IPS-NIHi7 (cell line): ENCODE results near the gene DAP.
"Not testable (repeated sequence)": the region's sequence is repeated elsewhere in the genome, so short reads cannot be mapped to it uniquely, and the experiment has no call there.

Experiments used
- DNase-seq: peaks from one replicate; pipeline ENCODE4 v3.0.0; 2012; ENCODE audit warnings: mixed read lengths; ENCODE audit errors: extremely low spot score

DAP gene

DNA sequence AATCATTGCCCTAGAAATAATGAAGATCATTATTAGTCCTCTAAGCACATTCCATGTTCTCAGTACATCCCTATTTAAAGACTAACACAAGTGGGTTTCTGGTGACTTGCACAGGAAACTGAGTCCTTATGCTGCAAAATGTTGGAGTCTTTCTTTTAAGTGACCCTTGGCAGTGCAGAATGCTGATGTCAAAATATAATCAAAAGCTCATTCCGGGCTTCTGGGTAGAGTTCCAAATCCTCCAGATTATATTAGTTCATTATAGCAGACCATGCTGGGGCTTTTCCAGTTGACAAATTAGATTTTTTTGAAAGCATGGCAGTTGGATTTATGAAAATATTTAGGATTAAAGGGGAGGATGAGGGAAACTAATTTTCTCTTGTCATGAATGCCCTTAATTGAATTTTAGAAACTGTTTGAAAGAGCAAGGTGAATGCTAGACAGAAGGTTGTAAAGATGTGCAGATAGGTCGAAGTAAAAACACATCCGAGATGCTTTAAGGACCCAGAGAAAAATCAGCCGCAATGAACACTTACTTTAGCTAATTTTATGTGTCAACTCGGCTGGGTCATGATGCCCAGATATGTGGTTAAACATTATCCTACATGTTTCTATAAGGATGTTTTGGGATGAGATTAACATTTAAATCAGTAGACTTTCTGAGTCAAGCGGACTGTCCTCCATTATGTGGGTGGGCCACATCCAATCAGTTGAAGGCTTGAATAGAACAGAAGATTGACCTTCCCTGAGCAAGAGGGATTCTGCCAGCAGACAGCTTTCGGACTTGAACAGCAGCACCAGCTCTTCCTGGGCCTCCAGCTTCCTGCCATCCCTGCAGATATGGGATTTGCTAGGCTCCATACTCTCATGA is 88.7 kb downstream of the DAP start:
- DNase-seq = no peak

DNA sequence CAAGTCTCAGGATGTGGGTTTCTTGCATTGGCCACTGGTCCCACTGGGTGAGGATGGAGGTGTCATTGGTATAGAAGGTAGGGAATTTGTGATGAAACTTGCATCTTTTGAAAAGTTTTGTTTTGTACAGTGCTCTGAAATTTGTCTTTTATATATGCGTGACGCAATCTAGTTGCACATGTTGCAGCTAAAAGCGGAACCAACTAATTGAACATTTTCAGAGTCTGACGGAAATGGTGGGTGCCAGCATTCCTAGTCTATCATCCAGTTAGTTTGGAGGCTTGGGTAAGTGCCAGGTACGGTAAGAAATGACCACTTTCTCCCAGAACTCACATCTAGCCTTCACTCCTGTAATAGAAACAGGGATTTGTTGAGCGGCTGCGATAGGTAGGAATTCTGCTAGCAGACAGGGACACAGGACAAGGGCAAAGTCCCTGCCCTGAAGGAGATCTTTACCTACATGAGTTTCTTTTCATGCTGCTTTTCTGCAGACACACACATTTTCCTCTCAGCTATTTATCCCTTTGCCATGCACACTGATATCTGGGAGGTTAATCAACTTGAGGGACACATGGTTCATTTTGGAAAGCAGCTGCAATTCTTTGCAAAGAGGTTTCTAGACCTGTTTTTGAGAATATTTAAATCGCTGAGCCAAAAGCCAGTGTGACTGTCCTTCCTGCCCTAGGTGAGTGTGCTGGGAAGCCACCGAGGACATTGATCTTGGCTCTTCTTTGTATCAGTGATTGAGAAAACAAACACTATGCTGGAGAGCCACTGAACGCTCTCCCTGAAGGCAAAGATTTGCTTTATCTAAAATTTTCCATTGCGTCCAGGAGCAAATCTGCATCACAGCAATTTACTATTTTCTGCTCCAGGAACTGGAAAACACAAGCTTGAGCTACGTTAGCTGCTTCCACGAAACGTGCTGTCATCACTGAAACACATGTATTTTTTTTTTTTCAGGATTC is 89.7 kb downstream of the DAP start:
- no peak for DNase-seq

- DNase-seq = no peak
Measured at GRCh38 chr5:10669983-10670382, 91.1 kb downstream of the DAP start.

- DNase-seq = no peak
Measured at GRCh38 chr5:10668697-10669096, 92.3 kb downstream of the DAP start.

GRCh38 chr5:10667431-10668057 is 93.5 kb downstream of the DAP start:
- no peak for DNase-seq

DNA sequence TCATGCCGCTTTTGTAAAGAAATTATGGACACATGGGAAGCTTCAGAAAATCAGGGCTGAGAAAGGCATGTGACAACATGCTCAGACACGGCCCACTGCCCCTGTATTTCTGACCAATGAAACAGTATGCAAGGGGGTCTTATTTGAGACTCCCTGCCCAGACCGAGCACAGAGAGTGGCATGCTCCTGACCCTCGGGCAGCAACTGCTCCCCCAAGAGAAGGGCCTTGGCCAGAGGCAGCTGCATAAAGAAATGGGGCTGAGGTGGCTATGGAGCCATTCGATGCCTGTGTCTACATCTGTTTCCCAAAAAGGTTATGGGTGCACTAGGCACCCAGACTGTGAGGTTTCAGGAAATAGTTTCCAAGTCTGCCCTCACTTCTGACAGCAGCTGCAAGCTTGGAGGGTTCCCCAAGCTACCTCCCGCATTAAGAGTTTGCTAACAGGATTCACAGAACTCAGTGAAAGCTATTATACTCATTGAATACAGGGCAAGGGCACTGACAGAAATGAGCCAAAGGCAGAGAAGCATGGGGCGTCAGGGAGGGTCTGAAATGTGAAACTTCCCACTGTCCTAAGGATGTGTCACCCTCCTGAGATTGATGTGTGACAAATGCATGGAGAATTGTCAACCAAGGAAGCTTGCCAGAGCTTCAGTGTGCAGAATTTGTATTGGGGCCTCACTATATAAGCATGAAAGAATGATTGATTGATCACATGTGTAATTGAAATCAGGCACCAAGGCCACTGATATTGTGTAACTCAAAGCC is 94.3 kb downstream of the DAP start:
- DNase-seq = no peak

GRCh38 chr5:10665799-10666198 is 95.2 kb downstream of the DAP start:
- DNase-seq = no peak

- DNase-seq = not testable (repeated sequence)
Measured at GRCh38 chr5:10664180-10664769, 96.8 kb downstream of the DAP start.

DNA sequence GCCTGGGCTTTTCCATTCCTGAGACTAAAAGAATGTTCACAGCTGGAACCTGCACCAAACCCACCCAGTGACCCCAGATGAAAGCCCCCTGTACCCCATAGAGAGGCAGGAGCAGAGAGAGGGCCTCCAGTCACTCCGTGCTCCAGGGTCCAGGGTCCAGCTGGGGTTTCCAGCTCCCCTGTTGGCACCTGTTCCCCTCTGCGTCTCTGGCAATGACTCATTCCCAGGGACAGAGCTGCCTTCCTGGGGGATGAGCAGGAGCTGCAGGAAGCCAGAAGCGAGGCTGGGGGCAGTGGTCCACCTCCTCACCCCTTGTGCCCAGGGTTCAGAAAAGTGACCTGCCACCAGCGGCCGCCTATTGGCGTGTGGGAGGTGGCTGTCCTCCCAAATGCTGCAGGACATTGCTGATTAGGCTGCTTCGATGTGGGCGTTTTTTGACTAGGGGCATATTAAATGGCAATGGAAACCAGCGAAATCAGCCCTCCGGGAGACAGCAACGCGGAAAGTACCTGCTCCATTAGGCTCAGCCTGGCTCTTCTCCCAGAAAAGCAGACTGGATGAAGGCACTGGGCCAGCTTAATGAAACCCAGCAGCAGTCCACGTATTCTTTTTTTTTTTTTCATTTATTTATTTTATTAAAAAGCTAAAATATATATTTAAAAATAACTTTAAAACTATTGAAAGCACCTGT is 97.4 kb downstream of the DAP start:
- DNase-seq = peak; percentile 66

DNA sequence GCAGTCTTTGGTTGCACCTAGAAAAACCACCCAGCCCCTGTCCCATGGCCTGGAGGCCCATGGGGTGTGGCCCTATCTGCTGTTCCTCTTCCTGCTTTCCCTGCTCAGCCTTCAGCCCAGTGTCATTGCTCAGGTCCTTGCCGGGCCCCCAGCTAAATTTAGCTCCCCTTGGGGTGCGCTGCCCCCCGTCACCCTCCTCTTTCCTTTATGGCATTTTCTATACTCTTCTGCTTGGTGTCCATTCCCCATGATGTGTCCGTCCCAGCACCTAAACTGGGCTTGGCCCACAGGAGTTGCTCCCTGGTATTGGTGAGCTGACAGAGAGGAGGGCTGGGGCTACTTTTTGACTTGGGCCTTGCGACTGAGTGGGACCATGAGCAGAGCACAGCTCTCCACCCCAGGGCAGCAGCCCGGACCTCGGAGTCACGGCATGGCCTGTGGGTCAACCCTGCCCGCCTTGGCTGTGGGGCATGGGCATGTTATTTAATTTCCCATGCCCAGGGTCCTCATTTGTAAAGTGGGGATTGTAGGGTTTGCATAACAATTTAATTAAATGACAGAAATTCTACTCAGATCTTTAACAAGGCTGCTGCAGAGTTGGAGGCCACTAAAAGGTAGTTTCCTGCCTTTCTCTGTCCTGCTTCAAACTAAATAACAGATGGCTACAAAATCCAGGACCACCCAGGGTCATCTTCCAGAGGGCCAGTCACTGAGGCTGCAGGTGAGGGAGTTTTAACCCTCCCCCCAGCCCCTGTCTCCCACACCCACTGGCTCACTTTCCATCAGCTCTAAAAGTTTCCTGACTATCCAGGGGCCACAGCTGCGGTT is 98.2 kb downstream of the DAP start:
- DNase-seq = no peak

- no peak for DNase-seq
Measured at GRCh38 chr5:10662083-10662482, 99.0 kb downstream of the DAP start.

DNA sequence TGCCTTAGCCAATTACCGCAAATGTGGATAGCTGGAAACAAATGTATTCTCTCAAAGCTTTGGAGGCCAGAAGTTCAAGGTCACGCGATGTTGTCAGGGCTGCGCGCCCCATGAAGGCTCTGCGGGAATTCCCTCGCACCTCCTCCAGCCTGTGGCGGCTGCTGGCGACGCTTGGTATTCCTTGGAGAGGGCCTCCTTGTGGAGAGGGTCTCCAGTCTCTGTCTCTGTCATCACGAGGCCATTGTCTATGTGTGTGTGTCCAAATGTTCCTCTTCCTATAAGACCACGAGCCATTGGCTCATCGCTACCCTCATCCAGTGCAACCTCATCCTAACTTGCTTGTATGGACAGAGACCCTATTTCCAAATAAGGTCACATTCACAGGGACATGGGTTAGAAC is 99.6 kb downstream of the DAP start:
- DNase-seq = no peak

- DNase-seq = no peak
Measured at GRCh38 chr5:10660720-10661387, 100.2 kb downstream of the DAP start.

DNA sequence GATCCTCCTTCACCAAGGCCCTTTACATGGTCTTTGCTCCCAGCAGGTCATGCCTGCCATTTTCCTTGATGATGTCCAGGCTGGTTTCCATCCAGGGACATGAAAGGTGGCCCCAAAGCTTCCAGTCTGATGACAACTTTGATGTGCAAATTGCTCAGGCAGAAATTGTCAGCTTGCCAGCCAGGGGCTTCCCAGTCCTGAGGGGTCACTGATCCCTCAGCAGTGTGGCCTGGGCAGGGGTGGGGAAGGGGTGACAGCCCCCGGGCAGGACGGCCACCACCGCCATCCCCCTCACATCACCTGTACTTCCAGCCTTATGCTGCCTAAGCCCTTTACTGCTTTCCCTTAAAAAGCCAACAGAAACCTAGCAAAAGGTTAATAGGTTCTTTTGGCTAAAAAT is 100.9 kb downstream of the DAP start:
- no peak for DNase-seq

DNA sequence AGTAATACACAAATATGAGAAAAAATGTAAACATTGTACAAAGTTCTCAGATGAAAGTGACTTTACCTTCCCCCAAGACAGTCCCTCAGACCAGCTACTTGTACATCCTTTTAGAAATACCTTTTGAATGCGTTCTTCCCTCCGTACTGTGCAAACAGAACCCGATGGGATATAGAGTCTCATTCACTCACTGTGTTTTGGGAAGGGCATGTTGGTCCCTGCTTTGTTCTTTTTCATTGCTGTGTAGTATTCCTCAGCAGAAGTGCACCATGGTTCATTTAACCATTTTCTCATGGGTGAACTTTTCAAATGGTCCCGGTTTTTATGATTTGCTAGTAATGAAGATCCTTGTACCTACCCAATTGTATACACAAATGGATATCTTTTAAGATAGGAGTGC is 102.8 kb downstream of the DAP start:
- DNase-seq = no peak

- DNase-seq = no peak
Measured at GRCh38 chr5:10655972-10656830, 104.8 kb downstream of the DAP start.

GRCh38 chr5:10655161-10655971 is 105.7 kb downstream of the DAP start:
- no peak for DNase-seq
